GM18517 (cell line): ENCODE measurements around the gene STOML3.

Experiments
- ATAC-seq: cut with Tn5 transposase; IDR thresholded peaks from one replicate; pipeline ENCODE4 v1.9.1; 2021; ENCODE audit warnings: mild to moderate bottlenecking, moderate library complexity; ENCODE audit not compliant: unreplicated experiment

The STOML3 gene

DNA sequence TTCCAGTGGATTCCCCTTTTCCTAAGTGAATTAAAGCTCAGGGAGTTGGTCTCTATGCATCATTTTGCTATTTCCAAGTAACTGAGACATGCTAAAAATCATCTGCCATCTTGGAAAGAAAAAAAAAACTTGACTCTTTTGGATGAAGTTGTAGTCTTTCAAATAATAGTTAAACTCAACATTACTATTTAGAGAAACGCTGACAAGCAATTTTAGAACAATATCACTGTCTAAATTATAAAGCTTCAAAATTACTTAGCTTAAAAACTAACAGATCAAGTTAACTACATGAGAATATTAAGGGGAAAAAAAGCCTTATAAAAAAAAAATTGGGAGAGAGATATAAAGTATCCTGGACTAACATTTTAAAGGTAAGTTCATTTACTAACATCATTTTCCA lies 68.5 kb downstream of the STOML3 start:
- no peak for ATAC-seq

DNA sequence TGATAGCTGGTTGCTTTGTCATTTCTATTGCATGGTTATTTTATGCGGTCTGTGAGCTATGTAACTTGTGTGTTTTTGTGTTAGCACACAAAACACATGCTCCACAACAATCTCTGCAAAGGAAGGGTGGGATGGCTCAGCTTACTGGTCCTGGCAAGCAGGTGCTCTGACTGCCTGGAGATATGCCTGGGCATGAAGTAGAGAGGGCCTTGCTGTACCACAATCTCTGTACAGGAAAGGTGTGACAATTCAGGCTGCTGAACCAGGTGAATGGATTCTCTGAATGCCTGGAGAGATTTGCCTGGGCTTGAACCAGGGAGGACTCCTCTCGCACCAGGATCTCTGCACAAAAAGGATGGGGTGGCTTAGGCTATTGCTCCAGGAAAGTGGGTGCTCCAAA lies 69.5 kb downstream of the STOML3 start:
- ATAC-seq: no peak
